ENCODE data around the gene SMC1A.

The SMC1A gene

DNA sequence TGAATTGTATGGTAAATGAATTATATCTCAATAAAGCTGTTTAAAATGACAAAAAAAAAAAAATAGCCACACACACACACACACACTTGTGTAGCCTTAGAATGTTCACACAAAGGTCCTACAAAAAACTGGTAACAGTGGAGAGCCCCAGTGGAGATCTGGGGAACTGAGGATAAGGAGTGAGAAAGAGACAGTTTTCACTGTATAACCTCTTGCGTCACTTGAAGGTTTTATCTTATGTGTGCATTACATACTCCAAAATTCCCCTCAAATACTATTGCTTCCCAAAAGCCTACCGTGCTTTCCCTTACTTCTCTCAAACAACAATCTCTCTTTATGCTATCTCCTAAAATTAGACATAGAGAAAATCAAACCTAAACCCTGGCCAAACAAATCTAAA lies 67.8 kb downstream of the SMC1A start:
- in situ Hi-C loops (cut with MboI; ENCODE audit: low sequenced_read_pairs): no loop called here

DNA sequence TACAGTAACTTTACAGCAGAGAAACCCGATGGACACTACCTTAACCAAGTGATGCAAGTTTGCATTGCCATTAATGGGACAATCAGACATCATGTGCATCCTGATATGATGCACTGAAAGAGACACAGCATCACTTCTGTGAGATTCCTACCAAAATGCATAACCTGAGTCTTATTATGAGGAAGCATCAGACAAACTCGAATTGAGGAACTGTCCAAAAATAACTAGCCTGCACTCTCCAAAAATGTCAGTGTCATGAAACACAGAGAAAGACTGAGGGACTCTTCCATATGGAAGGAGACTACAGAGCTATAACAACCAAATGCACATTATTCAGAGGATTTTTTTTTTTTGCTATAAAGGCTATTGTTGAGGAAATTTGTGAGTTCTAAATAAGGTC lies 74.5 kb downstream of the SMC1A start:
- in situ Hi-C loops (cut with MboI; ENCODE audit: low sequenced_read_pairs): no loop called here

DNA sequence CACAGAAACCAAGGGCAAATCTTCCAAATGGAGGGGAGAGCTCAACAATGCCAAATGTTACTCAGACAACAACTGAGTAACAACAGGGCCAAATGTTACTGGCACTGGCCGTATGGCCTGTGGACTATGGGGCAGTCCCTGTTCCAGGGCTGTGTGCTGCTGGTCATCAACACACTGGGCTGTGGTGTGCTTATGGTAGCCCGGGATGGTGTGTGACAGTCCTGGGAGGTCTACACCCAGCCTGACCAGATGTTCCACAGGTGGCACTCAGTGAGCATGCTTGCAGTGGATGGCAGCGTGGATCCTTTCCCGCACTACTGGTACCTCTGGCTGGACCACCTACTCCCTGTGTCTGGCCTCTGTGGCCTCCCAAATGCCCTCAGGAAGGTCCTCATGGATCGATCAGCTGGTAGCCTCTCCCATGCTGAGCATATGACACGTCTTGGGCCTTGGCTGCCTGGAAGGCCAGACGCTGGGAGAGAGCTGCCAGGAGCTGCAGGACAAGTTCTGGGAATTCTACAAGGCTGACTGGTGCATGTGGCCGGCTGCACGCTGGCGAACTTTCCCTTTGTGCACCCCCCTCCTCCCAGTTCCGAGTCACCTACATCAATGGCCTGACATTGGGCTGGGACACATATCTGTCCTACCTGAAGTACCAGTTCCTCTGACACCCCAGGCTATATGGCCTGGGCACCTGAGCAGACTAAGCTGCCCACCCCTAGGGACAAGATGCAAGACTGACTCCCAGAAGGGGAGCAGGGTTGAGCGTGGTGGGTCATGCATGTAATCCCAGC lies 81.4 kb downstream of the SMC1A start:
- in situ Hi-C loops (cut with MboI; ENCODE audit: low sequenced_read_pairs): no loop called here

DNA sequence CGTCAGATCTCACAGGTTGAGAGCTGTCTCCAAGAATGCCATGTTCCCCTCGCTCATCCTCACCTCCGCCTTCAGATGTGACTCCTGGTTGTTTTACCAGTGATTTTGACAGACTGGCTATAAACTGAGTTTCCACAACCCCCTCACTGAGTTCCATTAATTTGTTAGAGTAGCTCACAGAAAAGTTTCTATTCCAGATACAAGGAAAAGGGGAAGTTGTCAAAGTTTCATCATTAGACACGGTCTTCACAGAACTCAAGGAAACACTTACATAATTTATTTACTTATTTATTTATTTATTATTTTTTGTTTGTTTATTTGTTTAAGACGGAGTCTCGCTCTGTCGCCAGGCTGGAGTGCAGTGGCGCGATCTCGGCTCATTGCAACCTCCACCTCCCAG lies 85.4 kb downstream of the SMC1A start:
- in situ Hi-C loops (cut with MboI; ENCODE audit: low sequenced_read_pairs): no loop called here

DNA sequence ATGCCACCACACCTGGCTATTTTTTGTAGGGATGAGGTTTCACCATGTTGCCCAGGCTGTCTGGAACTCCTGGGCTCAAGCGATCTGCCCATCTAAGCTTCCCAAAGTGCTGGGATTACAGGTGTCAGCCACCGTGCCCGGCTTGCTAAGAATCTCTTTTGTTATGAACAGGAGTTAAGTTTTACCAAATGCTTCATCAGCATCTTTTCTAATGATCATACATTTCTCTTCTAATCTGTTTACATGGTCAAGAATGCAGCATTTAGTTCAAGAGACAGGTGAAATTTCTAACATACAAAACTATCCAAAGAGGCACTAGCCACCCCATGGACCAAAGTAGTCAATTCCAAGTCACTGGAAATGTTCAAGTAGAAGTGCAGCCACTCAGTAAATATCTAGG lies 88.6 kb downstream of the SMC1A start:
- in situ Hi-C loops (cut with MboI; ENCODE audit: low sequenced_read_pairs): no loop called here

DNA sequence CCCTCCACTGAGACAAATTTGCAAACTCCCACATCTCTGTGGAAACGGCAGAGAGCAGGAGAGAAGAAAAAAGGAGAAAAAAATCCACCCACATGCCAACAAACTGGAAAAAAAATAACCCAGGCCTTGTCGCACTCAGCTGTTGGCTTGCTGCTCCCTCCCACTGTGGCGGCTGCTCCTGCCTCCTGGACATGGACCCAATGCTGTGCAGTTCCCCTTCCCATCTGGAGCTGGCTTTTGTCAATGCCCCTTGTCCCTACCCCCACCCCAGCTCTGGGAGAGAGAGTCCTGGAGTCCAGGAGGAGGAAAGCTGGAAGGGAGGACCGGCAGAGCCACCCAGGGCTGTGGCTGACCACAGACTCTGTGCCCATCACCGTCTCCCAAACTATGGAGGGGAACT lies 90.2 kb downstream of the SMC1A start:
- in situ Hi-C loops (cut with MboI; ENCODE audit: low sequenced_read_pairs): no loop called here

DNA sequence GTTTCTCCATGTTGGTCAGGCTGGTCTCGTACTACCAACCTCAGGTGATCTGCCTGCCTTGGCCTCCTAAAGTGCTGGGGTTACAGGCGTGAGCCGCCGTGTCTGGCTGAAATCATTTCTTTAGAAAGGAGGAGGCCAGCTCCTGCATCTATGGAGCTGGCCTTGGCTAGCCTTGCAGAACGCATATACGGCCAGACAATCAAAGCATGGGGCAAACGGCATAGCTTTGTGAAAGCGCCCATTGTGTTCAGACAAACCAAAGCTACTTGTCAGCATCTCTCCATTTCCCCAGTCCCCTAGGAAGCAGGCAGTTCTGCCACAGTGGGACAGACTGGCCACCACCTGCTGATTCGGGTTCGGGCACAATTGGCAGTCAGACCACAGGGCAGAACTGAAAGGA lies 92.1 kb downstream of the SMC1A start:
- in situ Hi-C loops (cut with MboI; ENCODE audit: low sequenced_read_pairs): no loop called here

DNA sequence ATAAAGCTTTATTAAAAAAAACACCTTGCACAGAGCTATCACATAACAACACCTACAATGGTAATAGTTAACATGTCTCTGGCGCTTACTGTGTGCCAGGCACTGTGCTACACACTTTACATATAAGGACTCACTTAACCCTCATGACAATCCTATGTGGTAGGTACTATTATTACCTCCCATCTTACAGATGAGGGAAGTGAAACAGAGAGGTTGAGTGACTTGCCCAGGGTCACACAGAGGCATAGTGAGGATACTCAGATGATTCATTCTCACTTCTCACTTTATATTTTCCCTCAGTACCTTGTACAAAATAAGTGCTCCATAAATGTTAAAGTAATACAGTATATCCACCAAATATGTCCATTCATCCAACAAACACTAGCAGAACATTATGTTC lies 97.7 kb downstream of the SMC1A start:
- in situ Hi-C loops (cut with MboI; ENCODE audit: low sequenced_read_pairs): loop anchor here (25.0 kb wide), 1 partner anchor 262 kb away; no protein-coding TSS in a partner anchor

Measured in HL-60/S4 treated with retinoic acid at 250 ng/mL for 4 days and 3 days (cell line).